Chondrocyte (in vitro differentiated cells): ENCODE results near the gene GPT2. TPM values are rescaled to one million over a fixed set of nuclear protein-coding genes. Genes with fewer than 3 reads are reported as not detected.
A peak's percentile ranks its signal among the peaks of the same experiment; 100 is the strongest.
"Not testable (repeated sequence)": the region's sequence is repeated elsewhere in the genome, so short reads cannot be mapped to it uniquely, and the experiment has no call there.

ENCODE experiments used
- DNase-seq: peaks from one replicate; pipeline ENCODE4 v3.0.0; 2021; ENCODE audit warnings: mixed read lengths, low spot score
- H3K27ac Mint-ChIP-seq: one replicate; pipeline ENCODE4 v1.8.0; 2021; ENCODE audit warnings: mild to moderate bottlenecking, moderate library complexity, mixed read lengths; ENCODE audit not compliant: unreplicated experiment
- H3K27me3 Mint-ChIP-seq: 2 replicates; pipeline ENCODE4 v1.8.0; 2021; ENCODE audit warnings: low read depth, mixed read lengths
- H3K36me3 Mint-ChIP-seq: 2 replicates; pipeline ENCODE4 v1.8.0; 2021; ENCODE audit warnings: low read depth, mixed read lengths
- H3K4me1 Mint-ChIP-seq: 2 replicates; pipeline ENCODE4 v1.8.0; 2021; ENCODE audit warnings: low read depth, mild to moderate bottlenecking, mixed read lengths
- H3K4me3 Mint-ChIP-seq: one replicate; pipeline ENCODE4 v1.8.0; 2021; ENCODE audit warnings: mild to moderate bottlenecking, moderate library complexity, mixed read lengths; ENCODE audit not compliant: unreplicated experiment
- H3K9me3 Mint-ChIP-seq: 2 replicates; pipeline ENCODE4 v1.8.0; 2021; ENCODE audit warnings: low read depth, mixed read lengths
- total RNA-seq: library from RNA; stranded (reverse); gene quantifications from 3 replicates; pipeline ENCODE4 v1.2.1, GENCODE V29; 2021
- TF ChIP-seq, protein P1 (sequence below): fragments of 200-600 bp; sonication (generic); IDR thresholded peaks from 2 replicates; pipeline ENCODE4 v1.5.0; 2021; ENCODE audit warnings: antibody characterized with exemption, mild to moderate bottlenecking, moderate library complexity

Gene GPT2
- total RNA-seq, 1 donor from 2014 or later, result 59.6 TPM

DNA sequence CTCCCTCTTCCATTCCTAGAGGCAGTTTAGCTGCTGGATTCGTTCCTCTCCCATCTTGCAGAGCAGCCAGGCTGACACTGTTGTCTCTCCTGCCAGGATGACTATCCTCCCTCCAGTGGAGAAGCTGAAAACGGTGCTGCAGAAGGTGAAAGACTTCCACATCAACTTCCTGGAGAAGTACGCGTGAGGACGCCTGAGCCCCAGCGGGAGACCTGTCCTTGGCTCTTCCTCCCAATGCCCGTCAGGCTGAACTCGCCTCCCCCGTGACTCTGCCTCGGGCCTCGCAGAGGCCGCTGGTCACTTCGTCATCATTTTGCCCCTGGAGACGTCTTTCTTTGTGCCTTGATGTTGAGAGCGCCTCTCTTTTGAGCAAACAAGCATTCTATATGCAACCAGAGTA lies 44.6 kb downstream of the GPT2 start:
- H3K4me1 Mint-ChIP-seq, result no peaks in the 10 kb centered on the region
- peaks cover 27% of the 10 kb centered on the region for H3K36me3 Mint-ChIP-seq
- no peak overlapping the region for H3K4me3 Mint-ChIP-seq
- no peaks in the 10 kb centered on the region for H3K27me3 Mint-ChIP-seq
- H3K9me3 Mint-ChIP-seq, result no peaks in the 10 kb centered on the region
- TF ChIP-seq, protein P1, sequence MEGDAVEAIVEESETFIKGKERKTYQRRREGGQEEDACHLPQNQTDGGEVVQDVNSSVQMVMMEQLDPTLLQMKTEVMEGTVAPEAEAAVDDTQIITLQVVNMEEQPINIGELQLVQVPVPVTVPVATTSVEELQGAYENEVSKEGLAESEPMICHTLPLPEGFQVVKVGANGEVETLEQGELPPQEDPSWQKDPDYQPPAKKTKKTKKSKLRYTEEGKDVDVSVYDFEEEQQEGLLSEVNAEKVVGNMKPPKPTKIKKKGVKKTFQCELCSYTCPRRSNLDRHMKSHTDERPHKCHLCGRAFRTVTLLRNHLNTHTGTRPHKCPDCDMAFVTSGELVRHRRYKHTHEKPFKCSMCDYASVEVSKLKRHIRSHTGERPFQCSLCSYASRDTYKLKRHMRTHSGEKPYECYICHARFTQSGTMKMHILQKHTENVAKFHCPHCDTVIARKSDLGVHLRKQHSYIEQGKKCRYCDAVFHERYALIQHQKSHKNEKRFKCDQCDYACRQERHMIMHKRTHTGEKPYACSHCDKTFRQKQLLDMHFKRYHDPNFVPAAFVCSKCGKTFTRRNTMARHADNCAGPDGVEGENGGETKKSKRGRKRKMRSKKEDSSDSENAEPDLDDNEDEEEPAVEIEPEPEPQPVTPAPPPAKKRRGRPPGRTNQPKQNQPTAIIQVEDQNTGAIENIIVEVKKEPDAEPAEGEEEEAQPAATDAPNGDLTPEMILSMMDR, result no peak
- no peak for DNase-seq
- no peak overlapping the region for H3K27ac Mint-ChIP-seq

DNA sequence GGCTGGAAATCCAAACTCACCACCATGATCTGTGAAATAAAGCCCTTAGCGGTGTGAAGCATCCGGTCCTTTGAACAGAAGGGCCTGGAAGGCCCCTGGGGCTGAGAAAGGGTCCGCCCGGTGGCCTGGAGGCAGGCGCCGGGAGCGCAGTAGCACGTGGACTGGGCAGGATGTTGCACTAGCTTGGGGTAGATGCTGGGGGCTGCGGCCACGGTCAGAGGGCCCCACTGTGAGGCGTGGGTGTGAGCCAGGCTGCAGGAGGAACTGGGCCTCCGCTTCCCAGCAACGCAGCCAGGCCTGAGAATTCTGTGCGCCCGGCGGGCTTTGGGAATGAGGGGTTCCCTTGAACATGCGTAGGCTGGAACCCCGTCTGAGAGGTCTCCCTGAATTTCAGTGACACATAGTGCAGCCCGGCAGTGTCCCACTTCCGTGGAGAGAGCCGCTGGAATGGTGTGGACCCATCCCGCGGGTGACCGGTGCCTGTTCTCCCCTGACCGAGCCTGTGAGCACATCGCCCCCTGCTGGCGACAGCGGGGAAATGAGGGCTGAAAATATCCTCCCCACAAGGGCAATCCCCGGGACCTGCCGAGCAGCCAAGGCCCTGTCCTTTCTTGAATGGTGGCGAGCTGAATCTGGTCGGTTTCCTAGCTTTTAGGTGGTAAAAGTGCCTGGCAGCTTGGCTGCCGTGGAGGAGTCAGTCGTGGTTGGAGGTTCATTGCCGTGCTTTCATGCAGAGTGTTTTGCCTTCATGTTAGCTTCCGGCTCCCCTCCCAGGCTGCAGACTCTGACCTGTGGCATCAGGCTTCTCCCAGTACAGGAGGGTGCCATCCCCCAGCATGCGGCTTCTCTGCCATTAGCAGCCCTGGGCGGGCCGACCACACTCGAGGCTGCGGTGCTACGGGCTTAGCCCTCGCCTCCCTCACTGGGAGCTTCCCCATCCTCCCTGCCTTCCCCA lies 45.5 kb downstream of the GPT2 start:
- TF ChIP-seq, protein P1, result peak; percentile 95
- no peak overlapping the region for H3K4me3 Mint-ChIP-seq
- peaks cover 22% of the 10 kb centered on the region for H3K36me3 Mint-ChIP-seq
- H3K4me1 Mint-ChIP-seq, result no peaks in the 10 kb centered on the region
- H3K9me3 Mint-ChIP-seq, result no peaks in the 10 kb centered on the region
- H3K27ac Mint-ChIP-seq, result no peak overlapping the region
- no peaks in the 10 kb centered on the region for H3K27me3 Mint-ChIP-seq
- DNase-seq, result no peak

GRCh38 chr16:46930861-46931260 lies 46.7 kb downstream of the GPT2 start:
- H3K4me1 Mint-ChIP-seq, result no peaks in the 10 kb centered on the region
- no peaks in the 10 kb centered on the region for H3K9me3 Mint-ChIP-seq
- TF ChIP-seq, protein P1, result no peak
- DNase-seq, result peak; percentile 20
- peaks cover 22% of the 10 kb centered on the region for H3K36me3 Mint-ChIP-seq
- no peak overlapping the region for H3K27ac Mint-ChIP-seq
- no peak overlapping the region for H3K4me3 Mint-ChIP-seq
- no peaks in the 10 kb centered on the region for H3K27me3 Mint-ChIP-seq

DNA sequence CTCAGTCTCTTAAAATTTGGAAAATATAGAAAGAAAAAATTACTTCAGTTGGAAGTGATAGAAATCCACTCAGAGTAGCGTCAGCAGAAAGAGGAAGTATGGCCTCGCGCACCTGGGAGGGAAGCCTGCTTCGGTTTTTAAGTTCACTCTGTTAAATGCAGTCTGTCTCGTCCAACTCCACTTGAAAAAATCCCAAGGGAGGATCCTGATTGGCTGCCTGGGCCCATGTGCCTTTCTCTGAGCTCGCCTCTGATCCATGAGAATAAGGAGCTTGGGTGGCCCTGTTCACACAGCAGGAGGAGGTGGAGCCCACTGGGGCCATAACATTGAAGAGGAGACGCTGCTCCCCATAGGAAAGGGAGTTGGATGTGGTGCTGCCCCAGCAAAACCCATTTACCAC lies 48.6 kb downstream of the GPT2 start:
- Mint-ChIP-seq H3K4me3 (no peak overlapping the region), H3K27me3 (no peaks in the 10 kb centered on the region), H3K4me1 (no peaks in the 10 kb centered on the region)

DNA sequence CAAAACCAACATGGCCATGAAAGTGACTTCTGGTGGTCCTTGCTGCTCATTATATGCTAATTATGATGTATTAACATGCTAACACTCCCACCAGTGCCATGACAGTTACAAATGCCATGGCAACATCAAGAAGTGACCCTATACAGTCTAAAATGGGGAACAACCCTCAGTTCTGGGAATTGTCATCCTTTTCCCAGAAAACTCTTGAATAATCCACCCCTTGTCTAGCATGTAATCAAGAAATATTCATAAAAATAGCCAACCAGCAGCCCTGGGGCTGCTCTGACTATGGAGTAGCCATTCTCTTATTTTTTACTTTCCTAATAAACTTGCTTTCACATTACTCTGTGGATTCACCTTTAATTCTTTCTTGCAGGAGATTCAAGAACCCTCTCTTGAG lies 53.4 kb downstream of the GPT2 start:
- Mint-ChIP-seq H3K9me3 (no peaks in the 10 kb centered on the region), H3K27ac (no peak overlapping the region), H3K4me1 (no peaks in the 10 kb centered on the region), H3K36me3 (no peaks in the 10 kb centered on the region), H3K27me3 (no peaks in the 10 kb centered on the region), H3K4me3 (no peak overlapping the region)
- TF ChIP-seq, protein P1, result no peak
- DNase-seq, result no peak

More for the DNA sequence above, 48.6 kb downstream of the GPT2 start:
- Mint-ChIP-seq H3K9me3 (no peaks in the 10 kb centered on the region), H3K27ac (no peak overlapping the region), H3K36me3 (peaks cover 14% of the 10 kb centered on the region)
- TF ChIP-seq, protein P1, result no peak
- peak; percentile 38 for DNase-seq

- not testable (repeated sequence) for H3K4me1 Mint-ChIP-seq, H3K27ac Mint-ChIP-seq, H3K4me3 Mint-ChIP-seq, H3K9me3 Mint-ChIP-seq, H3K27me3 Mint-ChIP-seq, H3K36me3 Mint-ChIP-seq, DNase-seq
Measured at GRCh38 chr16:46944713-46945112, 60.6 kb downstream of the GPT2 start.
